Measurements from ENCODE around the gene JADE2.
"Not testable (repeated sequence)": the region's sequence is repeated elsewhere in the genome, so short reads cannot be mapped to it uniquely, and the experiment has no call there.

The JADE2 gene

DNA sequence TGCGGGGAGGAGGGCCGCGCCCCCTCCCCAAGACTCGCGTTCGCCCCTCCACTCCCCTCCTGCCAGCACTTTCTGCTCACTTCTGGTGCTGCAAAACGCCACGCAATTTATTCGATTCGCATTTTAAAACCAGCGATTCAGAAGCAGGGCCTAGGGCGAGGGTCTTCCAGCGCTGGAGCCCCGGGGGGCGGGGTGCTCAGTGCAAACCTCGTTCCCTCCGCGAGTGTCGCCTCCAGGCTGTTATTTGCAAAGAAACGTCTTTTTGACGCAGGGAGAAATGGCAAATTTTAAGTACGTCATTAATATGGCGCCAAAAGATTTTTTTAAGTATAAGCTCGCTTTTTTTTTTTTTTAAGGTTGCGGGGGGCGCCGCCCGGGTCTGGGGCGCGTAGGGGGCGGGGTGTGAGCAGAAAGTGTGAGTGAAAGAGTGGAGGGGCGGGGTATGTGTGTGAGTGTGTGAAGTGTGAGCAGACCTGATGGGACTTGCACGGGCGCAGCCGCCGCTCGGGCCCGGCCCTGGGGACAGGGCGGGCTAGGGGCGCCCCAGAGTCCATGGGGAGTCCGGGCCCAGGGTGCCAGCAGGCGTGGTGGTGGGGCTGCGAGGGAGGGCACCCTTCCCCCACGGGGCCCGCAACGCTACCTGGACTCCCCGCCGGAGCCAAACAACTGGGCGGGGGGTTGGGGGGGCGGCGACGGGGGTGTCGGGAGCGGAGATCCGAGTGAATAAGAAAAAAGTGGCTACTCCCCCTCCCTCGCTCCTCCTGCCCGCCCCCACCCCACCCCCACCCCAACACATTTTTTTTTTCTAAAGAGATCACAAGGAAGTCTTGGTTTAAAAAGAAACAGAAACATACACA, at the start of gene JADE2:
TSS of gene JADE2 (plus strand) at position 845 of the 857 bp plus-strand sequence. CDS start 10,188 bp downstream, outside the sequence.
- peak; percentile 82 for DNase-seq

DNA sequence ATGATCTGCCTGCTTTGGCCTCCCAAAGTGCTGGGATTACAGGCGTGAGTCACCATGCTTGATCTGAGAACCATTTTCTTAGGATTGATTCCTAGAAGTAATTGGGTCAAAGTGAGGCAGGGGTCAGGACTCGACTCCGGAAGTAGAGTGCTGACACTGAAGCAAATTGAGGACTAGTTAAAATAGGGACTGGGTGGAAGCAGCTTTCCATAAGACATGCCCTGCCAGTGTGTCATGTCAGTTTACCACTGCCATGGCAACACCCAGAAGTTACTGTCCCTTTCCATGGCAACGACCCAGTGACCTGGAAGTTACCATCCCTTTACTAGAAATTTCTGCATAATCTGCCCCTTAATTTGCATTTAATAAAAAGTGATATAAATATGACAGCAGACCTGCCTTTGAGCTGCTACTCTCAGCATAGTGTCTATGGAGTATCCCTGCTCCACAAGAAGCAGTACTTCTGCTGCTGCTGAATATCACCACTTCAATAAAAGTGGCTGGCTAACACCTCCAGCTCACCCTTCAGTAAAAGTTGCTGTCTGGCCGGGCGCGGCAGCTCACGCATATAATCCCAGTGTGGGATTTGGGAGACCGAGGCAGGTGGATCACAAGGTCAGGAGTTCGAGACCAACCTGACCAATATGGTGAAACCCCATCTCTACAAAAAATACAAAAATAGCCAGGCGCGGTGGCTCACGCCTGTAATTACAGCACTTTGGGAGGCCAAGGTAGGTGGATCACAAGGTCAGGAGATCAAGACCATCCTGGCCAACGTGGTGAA, 47.8 kb upstream of the JADE2 start:
- DNase-seq: no peak

DNA sequence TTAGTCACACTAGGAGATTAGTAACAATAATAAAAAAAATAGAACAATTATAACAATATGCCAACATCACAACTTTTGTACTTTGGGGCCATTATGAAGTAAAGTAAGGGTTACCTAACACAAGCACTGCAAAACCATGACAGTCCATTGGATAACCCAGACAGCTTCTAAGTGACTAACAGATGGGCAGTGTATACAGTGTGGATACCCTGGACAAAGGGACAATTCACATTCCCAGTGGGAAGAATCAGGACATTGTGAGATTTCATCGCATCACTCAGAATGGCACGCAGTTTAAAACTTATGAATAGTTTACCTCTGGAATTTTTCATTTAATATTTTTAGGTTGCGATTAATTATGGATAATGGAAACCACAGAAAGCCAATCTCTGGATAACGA, 45.6 kb upstream of the JADE2 start:
- no peak for DNase-seq

DNA sequence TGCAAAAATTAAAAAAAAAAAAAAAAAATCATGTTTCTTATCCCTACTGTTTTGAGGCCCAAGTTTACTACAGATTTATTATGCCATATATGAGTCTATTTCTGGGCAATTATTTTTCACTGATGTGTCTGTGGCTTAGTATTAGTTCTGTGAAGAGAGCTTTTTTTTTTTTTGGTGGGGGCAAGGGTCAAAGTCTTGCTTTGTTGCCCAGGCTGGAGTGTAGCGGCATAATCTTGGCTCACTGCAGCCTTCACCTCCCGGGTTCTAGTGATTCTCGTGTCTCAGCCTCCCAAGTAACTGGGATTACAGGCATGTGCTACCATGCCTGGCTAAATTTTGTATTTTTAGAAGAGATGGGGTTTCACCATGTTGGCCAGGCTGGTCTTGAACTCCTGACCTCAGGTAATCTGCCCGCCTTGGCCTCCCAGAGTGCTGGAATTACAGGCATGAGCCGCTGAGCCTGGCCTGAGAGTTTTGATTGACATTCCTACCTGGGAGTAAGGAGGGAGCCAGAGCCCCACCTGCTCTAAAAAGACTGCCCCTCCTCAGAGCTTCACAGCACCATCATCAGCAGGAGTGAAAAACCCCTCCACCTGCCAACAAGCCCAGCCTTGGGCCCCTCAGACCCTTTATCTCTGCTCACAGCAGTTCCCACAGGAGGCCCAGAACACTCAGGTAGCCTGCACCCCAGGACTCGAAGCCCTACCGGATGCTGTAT, 36.1 kb upstream of the JADE2 start:
- DNase-seq: no peak

DNA sequence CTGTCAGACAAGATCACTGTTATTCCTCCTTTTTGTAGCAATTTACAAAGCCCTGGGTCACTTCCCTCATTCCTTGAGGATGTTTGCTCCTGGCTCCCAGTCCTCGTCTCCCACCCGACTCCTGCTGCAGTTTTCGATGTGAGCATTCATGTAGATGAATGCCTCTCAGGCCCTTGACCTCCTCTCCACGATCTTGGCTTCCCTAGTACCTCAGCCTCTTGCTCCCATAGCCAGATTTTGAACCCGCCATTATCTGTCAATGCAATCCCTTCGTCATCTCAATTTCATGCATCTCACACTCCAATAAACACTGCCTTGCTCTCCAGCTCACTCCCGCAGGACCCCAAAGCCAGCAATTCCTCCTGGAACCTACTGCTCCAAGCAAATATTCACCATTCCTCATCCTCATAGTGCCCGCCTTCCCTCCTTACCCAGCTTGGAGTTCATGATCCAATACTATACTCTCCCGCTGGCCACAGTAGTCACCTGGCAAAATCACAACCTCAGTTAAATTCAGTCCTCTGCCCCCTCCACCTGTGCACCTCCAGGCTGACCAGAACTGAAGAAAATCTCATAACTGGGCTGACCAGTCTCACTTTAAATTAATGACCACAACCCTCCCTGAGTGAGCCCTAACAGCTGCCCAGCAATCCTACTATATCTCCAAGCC, 35.1 kb upstream of the JADE2 start:
- DNase-seq: no peak

DNA sequence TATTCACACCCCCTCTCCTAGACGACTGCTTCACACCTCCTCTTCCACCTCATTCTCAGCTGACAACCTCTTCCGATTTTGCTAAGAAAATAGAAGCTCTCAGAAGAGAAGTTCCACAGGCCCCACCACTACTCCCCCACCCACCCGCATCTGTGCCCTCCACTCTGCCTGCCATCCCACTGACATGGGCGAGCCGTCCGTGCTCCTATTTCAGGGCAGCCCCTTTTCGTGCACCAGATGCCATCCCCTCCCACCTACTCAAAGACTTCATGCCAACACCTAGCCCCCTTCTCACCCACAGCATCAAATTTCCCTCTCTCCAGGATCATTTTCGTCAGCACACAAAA, 34.6 kb upstream of the JADE2 start:
- DNase-seq: no peak

DNA sequence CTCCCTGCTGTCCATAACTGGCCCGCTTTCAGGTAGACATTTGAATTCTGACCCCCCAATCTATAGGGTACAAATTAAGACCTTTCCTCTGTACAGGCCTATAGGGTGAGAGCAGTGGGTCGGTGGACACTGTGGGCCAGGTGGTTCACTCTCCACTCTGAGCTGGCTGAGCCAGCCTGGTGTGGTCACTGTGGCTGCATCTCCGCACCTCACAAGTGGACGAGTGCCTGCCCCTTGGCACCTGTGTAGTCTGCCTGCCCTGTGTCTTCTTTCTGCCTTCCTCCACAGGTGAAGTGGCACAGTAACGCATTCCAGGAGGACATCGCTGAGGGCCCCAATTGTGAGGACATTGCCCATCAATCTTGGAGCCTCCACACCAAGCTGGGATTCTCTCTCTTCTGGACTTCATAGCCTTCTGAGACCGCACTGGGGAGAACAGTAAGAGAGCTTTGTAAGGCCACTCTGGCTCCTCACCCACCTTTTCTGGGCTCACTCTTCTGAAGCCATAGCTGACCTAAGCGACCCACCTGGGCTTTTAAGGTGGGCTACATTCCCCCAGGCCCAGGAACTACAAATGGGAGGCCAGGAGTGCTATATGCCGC, 33.5 kb upstream of the JADE2 start:
- no peak for DNase-seq

DNA sequence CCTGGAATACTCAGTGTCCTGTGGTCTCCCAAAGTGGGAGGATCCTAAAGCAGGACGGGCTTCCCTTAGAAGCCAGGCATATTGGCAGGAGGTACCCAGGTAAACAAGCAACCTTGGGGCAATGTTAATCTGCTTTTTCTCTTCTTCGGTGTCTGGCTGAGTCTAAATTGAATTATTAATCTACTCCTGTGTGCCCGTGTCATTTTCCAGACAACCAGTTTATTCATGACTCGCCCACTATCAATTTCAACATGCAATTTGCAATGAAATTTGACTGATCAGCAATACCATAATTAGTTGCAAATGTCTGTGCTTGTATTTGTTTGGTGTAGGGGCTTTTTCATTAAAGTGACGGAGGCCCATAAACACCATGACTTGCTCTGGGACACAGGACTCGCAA, 32.9 kb upstream of the JADE2 start:
- no peak for DNase-seq

DNA sequence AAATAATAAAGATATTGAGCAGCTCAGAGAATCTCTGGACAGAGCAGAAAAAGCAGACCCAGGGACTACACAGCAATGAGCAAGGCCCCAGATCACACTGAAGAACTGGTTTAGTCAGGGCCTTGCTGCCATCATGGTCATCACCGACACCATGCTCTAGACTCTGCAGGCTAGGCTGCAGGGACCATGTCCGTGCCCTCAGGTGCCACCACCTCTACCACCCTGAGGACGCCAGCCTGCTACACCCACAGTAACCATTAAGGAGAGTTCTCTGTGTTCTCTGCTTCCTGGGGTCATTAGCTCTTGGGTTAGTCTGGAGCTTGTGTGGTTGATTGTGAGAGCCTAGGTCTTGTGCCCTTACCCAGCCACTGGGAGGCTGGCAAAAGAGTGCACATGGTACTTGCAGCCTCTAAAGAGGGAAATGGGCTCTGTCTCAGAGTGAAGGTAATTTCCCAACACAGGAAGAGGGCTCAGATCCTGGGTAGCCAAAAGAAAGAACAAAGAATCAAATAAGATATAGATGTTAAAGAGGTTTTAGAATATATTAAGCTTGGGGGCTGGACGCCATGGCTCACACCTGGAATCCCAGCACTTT, 31.9 kb upstream of the JADE2 start:
- DNase-seq: no peak

DNA sequence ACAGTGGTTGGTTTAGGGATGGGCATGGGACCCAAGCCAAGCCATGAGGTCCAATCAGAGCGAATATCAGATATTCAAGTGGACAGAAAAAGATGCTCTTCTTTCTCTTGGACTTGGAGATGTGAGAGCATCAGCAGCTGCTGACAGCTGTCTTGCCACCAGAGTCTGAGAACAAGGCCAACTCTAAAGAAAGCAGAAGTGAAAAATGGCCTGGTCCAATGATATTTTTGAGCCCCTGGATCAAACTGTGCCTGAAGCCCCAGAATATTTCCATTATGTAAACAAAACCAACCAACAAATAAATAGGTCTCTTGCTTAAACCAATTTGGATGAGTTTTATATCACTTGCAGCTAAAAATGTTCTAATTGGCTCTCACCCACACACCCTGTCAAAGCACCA, 30.7 kb upstream of the JADE2 start:
- DNase-seq: no peak

DNA sequence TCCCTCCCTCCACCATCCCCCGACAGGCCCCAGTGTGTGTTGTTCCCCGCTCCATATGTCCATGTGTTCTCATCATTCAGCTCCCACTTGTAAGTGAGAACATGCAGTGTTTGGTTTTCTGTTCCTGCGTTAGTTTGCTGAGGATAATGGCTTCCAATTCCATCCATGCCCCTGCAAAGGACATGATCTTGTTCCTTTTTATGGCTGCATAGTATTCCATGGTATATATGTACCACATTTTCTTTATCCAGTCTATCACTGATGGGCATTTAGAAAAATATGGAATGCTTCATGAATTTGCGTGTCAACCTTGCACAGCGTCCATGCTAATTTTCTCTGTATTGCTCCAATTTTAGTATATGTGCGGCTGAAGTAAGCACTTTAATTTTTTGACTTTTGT, 25.6 kb upstream of the JADE2 start:
- not testable (repeated sequence) for DNase-seq

DNA sequence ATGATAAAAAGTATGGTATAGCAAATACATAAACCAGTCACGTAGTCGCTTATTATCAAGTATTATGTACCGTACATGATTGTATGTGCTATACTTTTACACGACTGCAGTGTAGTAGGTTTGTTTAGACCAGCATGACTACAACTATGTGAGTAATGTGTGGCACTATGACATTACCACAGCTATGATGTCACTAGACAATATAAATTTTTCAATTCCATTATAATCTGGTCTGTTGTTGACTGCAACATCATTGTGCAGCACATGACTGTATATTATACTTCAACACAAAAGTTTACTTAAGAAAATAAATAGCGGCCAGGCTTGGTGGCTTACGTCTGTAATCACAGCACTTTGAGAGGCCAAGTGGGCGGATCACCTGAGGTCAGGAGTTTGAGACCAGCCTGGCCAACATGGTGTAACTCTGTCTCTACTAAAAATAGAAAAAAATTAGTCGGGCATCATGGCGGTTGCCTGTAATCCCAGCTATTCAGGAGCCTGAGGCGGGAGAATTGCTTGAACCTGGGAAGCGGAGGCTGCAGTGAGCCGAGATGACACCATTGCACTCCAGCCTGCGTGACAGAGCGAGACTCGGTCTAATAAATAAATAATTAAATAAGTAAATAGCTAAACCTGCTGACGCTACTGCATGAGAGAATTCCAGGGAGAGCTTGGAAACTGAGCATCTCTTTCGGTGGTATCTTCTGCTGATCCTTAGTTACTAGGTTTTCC, 24.6 kb upstream of the JADE2 start:
- no peak for DNase-seq

DNA sequence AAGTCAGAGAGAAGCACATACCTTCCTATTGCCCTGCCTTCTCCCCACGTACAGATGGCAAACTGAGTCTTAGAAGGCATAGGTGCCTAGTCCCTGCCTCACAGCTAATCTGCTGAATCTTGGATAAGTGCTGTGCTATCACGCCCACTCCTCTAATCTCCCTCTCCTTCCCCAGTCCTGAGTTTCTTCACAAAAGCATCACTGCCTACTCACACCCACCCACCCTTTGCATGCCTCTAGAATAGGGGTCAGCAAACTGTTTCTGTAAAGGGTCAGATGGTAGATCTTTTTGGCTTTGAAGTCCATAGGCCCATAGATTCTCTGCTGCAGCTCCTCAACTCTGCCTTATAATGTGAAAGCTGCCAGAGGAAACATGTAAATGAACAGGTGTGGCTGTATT, 23.2 kb upstream of the JADE2 start:
- no peak for DNase-seq

DNA sequence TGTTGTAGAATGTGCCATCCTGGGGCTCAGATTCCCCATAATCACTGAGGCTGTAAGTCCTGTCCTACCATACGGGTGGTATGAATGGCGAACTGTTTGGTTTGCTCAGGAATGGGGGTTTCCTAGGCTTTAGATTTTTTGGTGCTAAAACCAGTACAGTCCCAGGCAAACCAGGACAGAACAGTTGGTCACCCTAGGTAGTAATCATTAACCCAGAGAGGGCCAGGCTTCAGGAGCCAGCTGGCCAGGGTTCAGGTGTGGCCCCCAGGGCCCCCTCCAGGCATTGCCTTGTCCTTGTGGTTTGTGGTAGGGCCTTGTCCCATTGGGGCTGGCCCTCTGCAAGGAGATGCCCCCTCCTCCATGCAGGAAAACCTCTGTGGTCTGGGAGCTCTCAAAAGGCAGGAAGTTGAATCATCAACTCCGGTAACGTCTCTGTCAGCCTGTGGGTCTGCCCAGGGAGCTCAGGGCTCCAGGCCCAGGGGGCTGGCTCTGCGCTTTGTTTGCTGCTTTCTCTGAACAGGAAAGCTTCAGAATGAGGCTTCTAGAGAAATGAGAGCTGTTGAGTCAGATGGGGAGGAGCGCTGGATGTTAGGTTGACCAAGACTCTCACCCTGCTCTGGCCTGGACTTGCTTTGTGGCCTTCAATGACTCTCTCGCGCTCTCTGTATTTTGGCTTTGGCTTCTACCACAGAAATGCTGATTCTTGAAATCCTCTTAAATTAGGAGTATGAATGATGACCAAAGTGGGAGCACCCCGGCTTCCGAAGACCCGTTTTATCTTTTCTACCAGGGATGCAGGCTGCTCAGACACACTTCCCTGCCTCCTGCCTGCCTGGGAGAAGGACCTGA, 22.2 kb upstream of the JADE2 start:
- peak; percentile 94 for DNase-seq

DNA sequence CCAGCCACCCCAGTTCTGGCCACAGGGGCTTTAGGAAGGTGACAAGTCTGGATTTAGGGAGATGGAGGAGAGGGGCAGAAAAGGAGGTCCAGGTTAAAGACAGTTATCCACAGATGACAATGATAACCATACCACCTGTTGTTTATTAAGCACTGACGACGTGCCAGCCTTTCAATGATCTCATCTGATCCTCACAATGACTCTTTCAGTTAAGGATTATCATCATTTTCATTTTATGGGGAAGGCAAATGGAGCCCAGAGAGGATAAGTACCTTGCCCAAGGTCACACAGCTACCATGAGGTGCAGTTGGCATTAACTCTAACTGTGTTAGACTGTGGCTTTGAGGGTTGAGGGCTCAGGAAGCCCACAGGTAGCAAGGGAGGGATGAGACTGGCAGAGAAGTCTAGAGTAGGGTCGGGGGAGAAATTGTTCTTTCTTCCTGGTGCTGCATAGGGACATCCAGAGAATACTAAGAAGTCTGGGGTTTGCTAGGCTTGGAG, 21.5 kb upstream of the JADE2 start:
- DNase-seq: peak; percentile 31

DNA sequence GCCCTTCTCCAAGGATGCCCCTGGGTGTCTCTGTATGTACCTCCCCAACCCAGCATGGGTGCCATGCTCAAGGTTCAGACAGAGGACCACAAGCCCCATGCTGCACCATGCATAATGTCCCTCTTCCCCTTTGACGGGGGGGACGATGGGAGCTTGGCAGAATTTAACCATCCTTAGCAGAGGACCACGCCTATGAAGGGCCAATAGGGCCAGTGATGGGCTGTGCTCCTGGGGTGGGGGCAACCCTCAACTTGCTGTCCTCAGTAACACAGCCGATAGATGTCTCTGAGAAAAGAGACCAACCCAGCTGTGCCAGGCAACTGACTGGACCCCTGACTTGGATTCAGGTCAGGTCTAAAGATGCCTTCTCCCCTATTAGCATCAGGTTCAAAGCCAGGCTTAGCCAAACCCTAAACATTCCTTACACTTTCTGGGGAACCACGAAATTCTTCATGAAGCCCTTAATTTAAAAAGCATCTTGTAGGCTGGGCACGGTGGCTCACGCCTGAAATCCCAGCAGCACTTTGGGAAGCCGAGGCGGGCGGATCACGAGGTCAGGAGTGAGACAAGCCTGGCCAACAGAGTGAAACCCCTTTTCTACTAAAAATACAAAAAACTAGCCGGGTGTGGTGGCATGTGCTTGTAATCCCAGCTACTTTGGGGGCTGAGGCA, 20.7 kb upstream of the JADE2 start:
- no peak for DNase-seq

DNA sequence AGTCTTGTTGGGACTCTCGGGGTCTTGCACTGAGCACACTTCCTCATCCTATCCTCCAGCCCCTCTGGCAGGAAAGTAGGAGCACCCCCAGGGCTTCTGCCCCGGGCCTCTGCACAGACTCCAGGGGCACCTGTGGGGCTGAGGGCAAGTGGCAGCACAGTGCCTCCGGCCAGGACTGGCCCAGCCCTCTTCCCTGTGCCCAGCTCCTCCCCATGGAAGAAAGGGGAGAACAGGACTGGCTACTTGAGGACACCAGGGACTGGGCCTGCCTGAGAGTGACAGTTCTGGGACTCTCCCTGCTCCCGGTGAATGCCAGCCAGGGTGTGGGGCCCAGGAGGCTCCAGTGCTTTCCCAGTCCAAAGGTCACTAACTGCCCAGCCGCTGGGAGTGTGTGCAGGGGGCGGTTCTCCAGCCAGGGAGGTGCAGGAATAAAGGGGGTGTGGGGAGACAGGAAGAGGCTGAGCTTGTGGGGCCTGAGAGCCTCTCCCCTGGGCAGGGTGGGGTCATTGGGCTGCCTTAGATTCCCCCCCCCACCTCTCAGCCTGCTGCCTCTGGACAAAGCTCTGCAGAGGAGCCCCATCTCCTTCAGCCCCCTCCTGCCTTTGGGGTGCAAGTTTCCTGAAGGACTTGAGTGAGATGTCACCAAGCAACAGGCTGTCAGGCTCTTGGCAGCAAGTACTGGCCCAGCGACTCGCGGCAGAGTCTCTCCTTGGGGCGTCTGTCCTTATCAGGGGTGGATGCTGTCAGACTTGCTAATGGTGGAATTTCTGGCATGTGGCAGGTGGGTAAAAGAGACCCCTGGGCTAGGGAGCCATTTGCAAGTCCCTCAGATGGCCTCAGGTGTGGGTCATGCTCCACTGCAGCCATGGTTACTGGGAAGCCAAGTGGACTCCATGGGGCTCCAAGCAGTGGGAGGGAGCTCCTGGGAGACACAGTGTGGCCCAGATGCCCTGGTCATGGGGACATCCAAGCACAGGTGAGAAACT, 19.1 kb upstream of the JADE2 start:
- DNase-seq: no peak

DNA sequence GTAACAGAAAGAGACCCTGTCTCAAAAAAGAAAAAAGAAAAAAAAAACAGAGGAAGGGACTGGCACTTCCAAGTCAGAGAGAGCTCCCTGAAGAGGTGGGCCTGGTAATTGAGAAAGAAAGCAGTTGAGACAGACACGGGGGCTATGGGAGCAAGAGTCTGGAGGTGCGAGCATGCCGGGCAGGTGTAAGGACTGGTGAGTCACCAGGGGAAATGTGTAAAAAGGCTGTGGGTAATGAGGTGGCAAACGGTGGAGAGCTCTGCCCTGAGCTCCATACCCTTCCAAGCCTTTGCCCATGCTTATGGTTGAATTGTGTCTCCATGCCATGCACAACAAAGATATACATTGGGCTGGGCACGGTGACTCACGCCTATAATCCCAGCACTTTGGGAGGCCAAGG, 18.0 kb upstream of the JADE2 start:
- peak; percentile 35 for DNase-seq

Data from activated CD4-positive, alpha-beta T cell treated with anti-CD3 and anti-CD28 coated beads, Interleukin-2, Interleukin-6, amounts not matched to agents 100 ng/mL and 50 ng/mL, durations not matched to agents 16 hours and 8 hours (primary cell).